B cell (primary cell): Measurements from ENCODE around the gene DCTPP1. TPM values are rescaled to one million over a fixed set of nuclear protein-coding genes. Genes with fewer than 3 reads are reported as not detected.
A peak's percentile ranks its signal among the peaks of the same experiment; 100 is the strongest.

Experiments
- ATAC-seq: fragments of 200-7000 bp; cut with Tn5 transposase; one replicate; pipeline ENCODE4 v1.10.0; 2021; ENCODE audit warnings: low read depth, mild to moderate bottlenecking, moderate number of reproducible peaks, moderate library complexity
- CTCF ChIA-PET: fragments of 350-600 bp; sonication (Branson Sonifier 250); formaldehyde crosslinking; loops from one replicate; lab custom pipeline; 2021; ENCODE audit warnings: antibody characterized with exemption, inconsistent platforms; lab: Charles Lee
- POLR2A ChIA-PET: fragments of 350-600 bp; sonication (Branson Sonifier 250); formaldehyde crosslinking; loops from one replicate; lab custom pipeline; 2021; ENCODE audit warnings: antibody characterized with exemption; lab: Charles Lee
- DNase-seq: peaks from one replicate; pipeline ENCODE4 v3.0.0; 2013
- H2AFZ ChIP-seq: 2 replicates; pipeline ENCODE4 v1.6.1; 2012; ENCODE audit warnings: mild to moderate bottlenecking, low read depth, low read length; ENCODE audit not compliant: insufficient read depth, poor library complexity, severe bottlenecking
- H3K27ac ChIP-seq, 2 donors: 1 replicate in 1 of 2; 2 replicates in 1 of 2; pipeline ENCODE4 v1.5.1; 2012 to 2013; ENCODE audit warnings: low read length in 2 of 2, mild to moderate bottlenecking in 2 of 2, moderate library complexity in 1 of 2
- H3K27me3 ChIP-seq, 4 experiments: fragments of 200-600 bp in 1 of 4; sonication (generic) in 1 of 4; replicated peaks in 1 of 4; 1 replicate in 2 of 4; 2 replicates in 2 of 4; pipeline versions ENCODE4 v1.6.1 to v1.7.0; 2013 to 2016; ENCODE audit warnings: low read length in 3 of 4, mild to moderate bottlenecking in 2 of 4, mixed read lengths in 1 of 4, moderate library complexity in 1 of 4; ENCODE audit not compliant: insufficient read depth in 4 of 4, control insufficient read depth in 3 of 4; ENCODE audit errors: control extremely low read depth in 1 of 4
- H3K36me3 ChIP-seq, 2 experiments: replicated peaks in 1 of 2; 1 replicate in 1 of 2; 2 replicates in 1 of 2; pipeline versions ENCODE4 v1.6.1 to v1.7.1; 2013; ENCODE audit warnings: low read length in 1 of 2; ENCODE audit not compliant: insufficient read depth in 2 of 2, control insufficient read depth in 1 of 2; ENCODE audit errors: control extremely low read depth in 1 of 2, extremely low read depth in 1 of 2
- H3K4me1 ChIP-seq, 2 donors: fragments of 200-600 bp in 1 of 2; sonication (generic) in 1 of 2; 1 replicate in 1 of 2; 2 replicates in 1 of 2; pipeline versions ENCODE4 v1.5.1 to v1.6.1; 2013 to 2017; ENCODE audit warnings: low read length in 2 of 2; ENCODE audit not compliant: control insufficient read depth in 2 of 2, insufficient read depth in 2 of 2
- H3K4me2 ChIP-seq: replicated peaks from 2 replicates; pipeline ENCODE3; 2012; ENCODE audit warnings: mild to moderate bottlenecking, low read depth, low read length; ENCODE audit not compliant: poor library complexity, severe bottlenecking
- H3K4me3 ChIP-seq, 5 experiments: fragments of 200-600 bp in 1 of 5; sonication (generic) in 1 of 5; 1 replicate in 3 of 5; 2 replicates in 2 of 5; pipeline versions ENCODE4 v1.5.1 to v1.7.0; 2011 to 2016; ENCODE audit warnings: low read length in 4 of 5, mild to moderate bottlenecking in 4 of 5, low read depth in 2 of 5, control low read depth in 1 of 5, moderate library complexity in 1 of 5; ENCODE audit not compliant: insufficient read depth in 1 of 5; ENCODE audit errors: control extremely low read depth in 1 of 5, extremely low read depth in 1 of 5
- H3K79me2 ChIP-seq: fragments of 200-600 bp; sonication (generic); one replicate; pipeline ENCODE4 v1.6.0; 2016; ENCODE audit warnings: low read length; ENCODE audit not compliant: control insufficient read depth, insufficient read depth
- H3K9ac ChIP-seq: fragments of 200-600 bp; sonication (generic); 2 replicates; pipeline ENCODE4 v1.6.1; 2017; ENCODE audit warnings: mild to moderate bottlenecking, low read length, moderate library complexity
- H3K9me3 ChIP-seq, 3 donors: one replicate each; pipeline versions ENCODE4 v1.6.1 to v1.7.1; 2013; ENCODE audit warnings: low read length in 2 of 3; ENCODE audit not compliant: control insufficient read depth in 2 of 3, insufficient read depth in 1 of 3; ENCODE audit errors: control extremely low read depth in 1 of 3
- H4K20me1 ChIP-seq: 2 replicates; pipeline ENCODE4 v1.6.0; 2012; ENCODE audit warnings: mild to moderate bottlenecking, low read length; ENCODE audit not compliant: insufficient read depth, control insufficient read depth, poor library complexity, severe bottlenecking
- H3K27ac Mint-ChIP-seq: one replicate; pipeline ENCODE4 v1.8.0; 2021; ENCODE audit warnings: mixed read lengths
- H3K27me3 Mint-ChIP-seq: one replicate; pipeline ENCODE4 v1.8.0; 2021; ENCODE audit warnings: mixed read lengths
- H3K4me1 Mint-ChIP-seq: one replicate; pipeline ENCODE4 v1.8.0; 2021; ENCODE audit warnings: mixed read lengths
- H3K4me3 Mint-ChIP-seq: one replicate; pipeline ENCODE4 v1.8.0; 2021; ENCODE audit warnings: mixed read lengths
- H3K9me3 Mint-ChIP-seq: one replicate; pipeline ENCODE4 v1.8.0; 2022; ENCODE audit warnings: mixed read lengths; ENCODE audit not compliant: insufficient read depth
- CTCF ChIP-seq: fragments of 200-600 bp; IDR thresholded peaks from one replicate; pipeline ENCODE4 v1.8.0; 2022; ENCODE audit warnings: antibody characterized with exemption, mild to moderate bottlenecking
- EZH2 ChIP-seq: IDR thresholded peaks from 2 replicates; pipeline ENCODE4 v1.6.1; 2012; ENCODE audit warnings: borderline replicate concordance, low read depth, mild to moderate bottlenecking, moderate library complexity, low read length; ENCODE audit not compliant: insufficient read depth, poor library complexity, severe bottlenecking
- WGBS: methylation state at CpG from one replicate; pipeline ENCODE4 v1.1.5; 2013; ENCODE audit warnings: missing lambda C conversion rate; ENCODE audit not compliant: insufficient coverage; 5-methylcytosine and 5-hydroxymethylcytosine counted together
- intact Hi-C: fragments of 100-400 bp; cut with micrococcal nuclease; formaldehyde crosslinking; loops from one replicate; pipeline ENCODE4 v1.10.0; 2022
- polyA plus RNA-seq: library from polyadenylated mRNA; depleted of rRNA; stranded (reverse); fragments of >200 nt; gene quantifications from 2 replicates; pipeline ENCODE4 v1.2.3, GENCODE V29; 2012
- total RNA-seq, 2 donors: library from RNA; stranded (reverse); fragments of 120-200 nt in 1 of 2; gene quantifications; 1 replicate in 1 of 2; 2 replicates in 1 of 2; pipeline versions ENCODE4 v1.2.3 to v1.2.4, GENCODE V29; 2013 to 2022

Gene DCTPP1
- total and polyA plus RNA-seq, 2 donors (not counting 1 experiment from before 2014, with no cell fraction given), result 25.0 to 30.3 TPM

GRCh38 chr16:30443631-30444030 is 13.8 kb upstream of the DCTPP1 start:
- ChIA-PET POLR2A (no interaction called here), CTCF (interaction anchor here (4.1 to 6.3 kb wide), 2 partner anchors 13 to 92 kb away, joined by 17 to 35 read pairs; partner anchors contain the start of genes DCTPP1 and ZNF747)
- no peaks in the 10 kb centered on the region for H3K27me3 Mint-ChIP-seq
- ATAC-seq (no peak), DNase-seq (no peak)
- Histone ChIP-seq H3K4me1 (peaks cover 44 to 45% of the 10 kb centered on the region in 2 donors), H3K27me3 (no peaks in the 10 kb centered on the region), H2AFZ (no peak overlapping the region), H3K4me3 (no peak overlapping the region), H3K9me3 (peaks cover 0 to 6% (median 0%) of the 10 kb centered on the region in 3 donors), H3K27ac (peak overlapping the region in 1 of 2 donors; percentile 11), H3K9ac (no peak overlapping the region), H3K79me2 (peaks cover 25% of the 10 kb centered on the region), H4K20me1 (peaks cover 22% of the 10 kb centered on the region), H3K4me2 (peak overlapping the region; percentile 72), H3K36me3 (peaks cover 0 to 18% of the 10 kb centered on the region in 2 experiments)
- no peaks in the 10 kb centered on the region for H3K9me3 Mint-ChIP-seq
- H3K4me1 Mint-ChIP-seq, result peaks cover 53% of the 10 kb centered on the region
- peak overlapping the region; percentile 96 for H3K4me3 Mint-ChIP-seq
- WGBS, result 100% methylated on average over 1 of the region's 2 CpGs
- TF ChIP-seq CTCF (no peak), EZH2 (no peak)
- peak overlapping the region; percentile 2 for H3K27ac Mint-ChIP-seq
- intact Hi-C loops, result loop anchor here (2.0 kb wide), 2 partner anchors 15 to 29 kb away; partner anchors contain the start of gene ITGAL

GRCh38 chr16:30439720-30440348 is 10.0 kb upstream of the DCTPP1 start:
- H3K27ac Mint-ChIP-seq, result peak overlapping the region; percentile 83
- ChIA-PET CTCF (interaction anchor here (1.3 to 4.0 kb wide), 5 partner anchors 10 to 118 kb away, joined by 3 to 20 read pairs (median 8); partner anchors contain the start of genes DCTPP1, ZNF747 and ZNF764), POLR2A (interaction anchor here (0.6 kb wide), 1 partner anchor 61 kb away, joined by 4 read pairs; no protein-coding TSS in a partner anchor)
- peak overlapping the region; percentile 33 for H2AFZ ChIP-seq
- ATAC-seq (peak; percentile 58), DNase-seq (peak; percentile 39)
- 86% methylated on average over 1 of the region's 6 CpGs for WGBS
- peaks cover 19% of the 10 kb centered on the region for H4K20me1 ChIP-seq
- H3K9me3 ChIP-seq, result peaks cover 0 to 6% (median 0%) of the 10 kb centered on the region in 3 donors
- H3K4me3 Mint-ChIP-seq, result peak overlapping the region; percentile 72
- peaks cover 41% of the 10 kb centered on the region for H3K4me1 Mint-ChIP-seq
- H3K9me3 Mint-ChIP-seq, result no peaks in the 10 kb centered on the region
- H3K79me2 ChIP-seq, result peaks cover 11% of the 10 kb centered on the region
- peak overlapping the region in 1 of 2 donors; percentile 35 for H3K27ac ChIP-seq
- H3K4me2 ChIP-seq, result peak overlapping the region; percentile 41
- TF ChIP-seq CTCF, result no peak
- intact Hi-C loops, result no loop called here
- H3K27me3 ChIP-seq, result no peaks in the 10 kb centered on the region
- no peak overlapping the region for H3K9ac ChIP-seq
- no peaks in the 10 kb centered on the region for H3K27me3 Mint-ChIP-seq
- H3K36me3 ChIP-seq, result peaks cover 0 to 18% of the 10 kb centered on the region in 2 experiments
- H3K4me1 ChIP-seq, result peaks cover 34 to 37% of the 10 kb centered on the region in 2 donors
- H3K4me3 ChIP-seq, result no peak overlapping the region
